ENCODE data around the gene BABAM1. TPM values are rescaled to one million over a fixed set of nuclear protein-coding genes. Genes with fewer than 3 reads are reported as not detected.

Gene BABAM1
- total and polyA plus RNA-seq, 2 of the 4 experiments (the other 2 are of a cell fraction): 95.1 to 101 TPM

GRCh38 chr19:17304386-17305215 is 37.4 kb downstream of the BABAM1 start (continued):
- TF ChIP-seq ELK1 (IDR thresholded peaks at IDR 0.05; ENCODE audit: borderline replicate concordance, low read depth, low read length): no peak
- TF ChIP-seq MAFK (IDR thresholded peaks at IDR 0.05; ENCODE audit: low read depth, low read length): no peak

GRCh38 chr19:17305216-17305516 is 37.9 kb downstream of the BABAM1 start:
- CTCF ChIA-PET: interaction anchor here (0.6 to 1.0 kb wide), 4 partner anchors 12 to 592 kb away, joined by 3 to 5 read pairs (median 4); no protein-coding TSS in a partner anchor
- Histone ChIP-seq H3K18ac (ENCODE audit: low read depth, low read length) (no peak overlapping the region), H3K9ac (ENCODE audit: low read depth, low read length) (no peak overlapping the region), H2AFZ (replicated peaks; ENCODE audit: low read length, poor library complexity) (peak overlapping the region; percentile 94), H4K20me1 (ENCODE audit: insufficient read depth, low read length) (peaks cover 3% of the 10 kb centered on the region), H3K36me3 (ENCODE audit: control insufficient read depth, insufficient read depth, low read length) (peaks cover 1% of the 10 kb centered on the region; the same call in 1 of the 2 replicates), H3K27me3 (ENCODE audit: control insufficient read depth, insufficient read depth, low read length) (no peaks in the 10 kb centered on the region), H3K56ac (ENCODE audit: extremely low read depth, insufficient read depth, low read length) (peak overlapping the region; percentile 1; the same call in 1 of the 2 replicates), H4K8ac (ENCODE audit: low read depth in 2 of 2, low read length in 2 of 2) (peak overlapping the region; percentile 2 to 26; a peak in 1 of 4 replicates), H4K91ac (ENCODE audit: insufficient read depth, low read depth, low read length) (0 out of 2 replicates have a peak overlapping the region, but pooled peaks have one; percentile 60), H3K79me1 (ENCODE audit: low read depth in 1 of 2, low read length in 2 of 2) (peaks cover 24 to 56% of the 10 kb centered on the region in 2 experiments), H3K4ac (ENCODE audit: low read depth, low read length) (peak overlapping the region; percentile 81; the same call in 1 of the 2 replicates), H2BK15ac (ENCODE audit: low read depth, low read length) (no peak overlapping the region; the same call in 2 of the 3 replicates), H3K9me1 (ENCODE audit: insufficient read depth, low read length) (peaks cover 21% of the 10 kb centered on the region), H2AK9ac (replicated peaks; ENCODE audit: low read depth, low read length, poor library complexity) (peak overlapping the region; percentile 93), H2AK5ac (ENCODE audit: low read depth, low read length) (peak overlapping the region; percentile 86), H3K27ac (ENCODE audit: insufficient read depth, low read length) (peak overlapping the region; percentile 46), H2BK5ac (ENCODE audit: low read depth, low read length, poor library complexity, severe bottlenecking) (peak overlapping the region; percentile 15), H3K14ac (replicated peaks; ENCODE audit: low read depth, low read length) (no peak overlapping the region), H2BK20ac (ENCODE audit: low read depth, low read length) (no peak overlapping the region), H3K4me3 (ENCODE audit: insufficient read depth, low read depth, low read length) (peak overlapping the region; percentile 55; the same call in 1 of the 2 replicates), H3K4me2 (ENCODE audit: low read depth, low read length) (0 out of 2 replicates have a peak overlapping the region, but pooled peaks have one; percentile 3), H4K5ac (ENCODE audit: low read depth, low read length) (no peak overlapping the region), H2BK120ac (ENCODE audit: low read depth, low read length) (no peak overlapping the region), H3K23ac (ENCODE audit: low read depth, low read length) (no peak overlapping the region), H3K4me1 (ENCODE audit: control insufficient read depth, insufficient read depth, low read length) (peaks cover 8% of the 10 kb centered on the region), H3K9me3 (ENCODE audit: control insufficient read depth, insufficient read depth, low read length) (no peaks in the 10 kb centered on the region)
- intact Hi-C loops (cut with micrococcal nuclease): loop anchor here (1.0 kb wide), 1 partner anchor 38 kb away; the partner anchor contains the start of gene BABAM1
- POLR2A ChIA-PET (ENCODE audit: unreplicated experiment): no interaction called here
- ATAC-seq (ENCODE audit: low read depth) (no peak), DNase-seq (no peak)
- TF ChIP-seq ELK1 (IDR thresholded peaks at IDR 0.05; ENCODE audit: borderline replicate concordance, low read depth, low read length) (no peak), MAZ (IDR thresholded peaks at IDR 0.05; ENCODE audit: borderline replicate concordance, low read depth, low read length) (peak; percentile 31; the same call in 1 of the 2 replicates), CHD1 (IDR thresholded peaks at IDR 0.05; ENCODE audit: low read depth, low read length) (no peak), MXI1 (IDR thresholded peaks at IDR 0.05; ENCODE audit: borderline replicate concordance, low read depth, low read length) (no peak), RCOR1 (IDR thresholded peaks at IDR 0.05; ENCODE audit: insufficient replicate concordance, low read length) (no peak)
- in situ Hi-C loops (cut with MboI; ENCODE audit: low sequenced_read_pairs): no loop called here
- dilution Hi-C loops (cut with HindIII; ENCODE audit: low sequenced_read_pairs, unreplicated experiment): no loop called here
- BruUV-seq (replicated peaks): no TSS peak
- 0% methylated on average over 1 of the region's 7 CpGs; no CpG with 5 or more reads in 1 of the 2 experiments for WGBS, 2 experiments (ENCODE audit: extremely low coverage in 2 of 2, insufficient read length in 1 of 2)
